Measurements from ENCODE around the gene PLP1. TPM values are rescaled to one million over a fixed set of nuclear protein-coding genes. Genes with fewer than 3 reads are reported as not detected.

The PLP1 gene
- polyA plus RNA-seq, 1 experiment = 1.9 TPM

DNA sequence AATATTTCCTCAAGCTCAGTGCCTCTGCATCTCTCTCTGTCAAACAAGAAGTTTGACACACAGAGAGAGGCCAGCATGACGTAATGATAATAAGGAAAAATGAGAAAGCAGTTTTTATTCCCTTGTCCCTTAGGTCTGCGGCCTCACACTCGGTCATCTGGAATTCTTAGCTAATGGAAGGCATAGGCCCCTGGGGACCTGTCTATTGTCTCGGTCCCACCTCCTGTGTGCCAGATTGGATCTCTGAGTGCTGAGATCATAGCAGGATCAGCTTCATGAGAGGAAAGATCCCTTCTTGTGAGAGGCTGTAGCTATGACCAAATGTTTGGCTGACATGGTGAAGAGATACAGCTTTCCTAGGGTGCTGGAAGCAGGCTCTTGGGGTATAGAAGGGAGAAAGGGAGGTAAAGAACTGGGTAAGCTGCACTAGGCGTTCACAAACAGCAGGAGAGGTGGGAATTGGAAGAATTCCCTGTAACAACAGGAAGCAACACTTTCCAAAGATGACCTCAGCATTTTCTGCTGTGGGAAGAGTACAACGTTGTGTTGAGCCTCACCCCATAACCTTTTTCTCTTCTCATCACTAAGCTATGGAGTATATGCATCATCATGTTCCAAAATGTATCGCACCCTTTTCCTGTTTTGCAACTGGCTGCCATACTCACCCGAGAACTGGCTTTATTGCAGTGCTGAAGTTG is 45.7 kb upstream of the PLP1 start:
- Histone ChIP-seq H3K27me3 (ENCODE audit: control insufficient read depth, insufficient read depth, low read length) (no peaks in the 10 kb centered on the region), H3K4me3 (ENCODE audit: low read depth, low read length) (no peak overlapping the region), H3K36me3 (ENCODE audit: control insufficient read depth, insufficient read depth, low read length) (no peaks in the 10 kb centered on the region)
- CTCF ChIA-PET = interaction anchor here (0.9 to 2.3 kb wide), 3 partner anchors 12 to 44 kb away, joined by 3 to 8 read pairs (median 3); no protein-coding TSS in a partner anchor
- TF ChIP-seq, protein P1, sequence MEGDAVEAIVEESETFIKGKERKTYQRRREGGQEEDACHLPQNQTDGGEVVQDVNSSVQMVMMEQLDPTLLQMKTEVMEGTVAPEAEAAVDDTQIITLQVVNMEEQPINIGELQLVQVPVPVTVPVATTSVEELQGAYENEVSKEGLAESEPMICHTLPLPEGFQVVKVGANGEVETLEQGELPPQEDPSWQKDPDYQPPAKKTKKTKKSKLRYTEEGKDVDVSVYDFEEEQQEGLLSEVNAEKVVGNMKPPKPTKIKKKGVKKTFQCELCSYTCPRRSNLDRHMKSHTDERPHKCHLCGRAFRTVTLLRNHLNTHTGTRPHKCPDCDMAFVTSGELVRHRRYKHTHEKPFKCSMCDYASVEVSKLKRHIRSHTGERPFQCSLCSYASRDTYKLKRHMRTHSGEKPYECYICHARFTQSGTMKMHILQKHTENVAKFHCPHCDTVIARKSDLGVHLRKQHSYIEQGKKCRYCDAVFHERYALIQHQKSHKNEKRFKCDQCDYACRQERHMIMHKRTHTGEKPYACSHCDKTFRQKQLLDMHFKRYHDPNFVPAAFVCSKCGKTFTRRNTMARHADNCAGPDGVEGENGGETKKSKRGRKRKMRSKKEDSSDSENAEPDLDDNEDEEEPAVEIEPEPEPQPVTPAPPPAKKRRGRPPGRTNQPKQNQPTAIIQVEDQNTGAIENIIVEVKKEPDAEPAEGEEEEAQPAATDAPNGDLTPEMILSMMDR (IDR thresholded peaks at IDR 0.05; ENCODE audit: insufficient read depth, low read depth, low read length) = no peak
- DNase-seq (ENCODE audit: low read depth) = no peak
- POLR2A ChIA-PET = no interaction called here

DNA sequence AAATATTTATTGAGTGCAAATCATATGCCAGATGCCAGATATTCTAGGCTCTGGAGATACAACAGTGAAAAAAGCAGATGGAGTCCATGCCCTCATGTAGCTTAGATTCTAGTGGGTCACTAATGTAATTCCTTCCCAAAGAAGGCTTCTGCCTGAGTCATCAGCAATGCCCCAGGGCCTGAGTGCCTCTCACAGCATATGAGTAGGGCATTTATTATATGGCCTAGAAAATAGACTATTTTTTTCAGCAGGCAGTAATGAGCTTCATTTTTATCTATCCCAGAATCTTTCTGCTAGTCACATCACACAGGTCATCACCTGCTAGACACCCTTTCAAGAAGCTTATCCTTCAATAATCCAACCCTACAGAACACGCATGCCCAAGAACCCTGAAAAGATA is 43.6 kb upstream of the PLP1 start:
- ChIA-PET POLR2A (no interaction called here), CTCF (no interaction called here)
- Histone ChIP-seq H3K36me3 (ENCODE audit: control insufficient read depth, insufficient read depth, low read length) (no peaks in the 10 kb centered on the region), H3K27me3 (ENCODE audit: control insufficient read depth, insufficient read depth, low read length) (no peaks in the 10 kb centered on the region), H3K4me3 (ENCODE audit: low read depth, low read length) (no peak overlapping the region)
- DNase-seq (ENCODE audit: low read depth) = no peak
- TF ChIP-seq, protein P1 (IDR thresholded peaks at IDR 0.05; ENCODE audit: insufficient read depth, low read depth, low read length) = no peak

DNA sequence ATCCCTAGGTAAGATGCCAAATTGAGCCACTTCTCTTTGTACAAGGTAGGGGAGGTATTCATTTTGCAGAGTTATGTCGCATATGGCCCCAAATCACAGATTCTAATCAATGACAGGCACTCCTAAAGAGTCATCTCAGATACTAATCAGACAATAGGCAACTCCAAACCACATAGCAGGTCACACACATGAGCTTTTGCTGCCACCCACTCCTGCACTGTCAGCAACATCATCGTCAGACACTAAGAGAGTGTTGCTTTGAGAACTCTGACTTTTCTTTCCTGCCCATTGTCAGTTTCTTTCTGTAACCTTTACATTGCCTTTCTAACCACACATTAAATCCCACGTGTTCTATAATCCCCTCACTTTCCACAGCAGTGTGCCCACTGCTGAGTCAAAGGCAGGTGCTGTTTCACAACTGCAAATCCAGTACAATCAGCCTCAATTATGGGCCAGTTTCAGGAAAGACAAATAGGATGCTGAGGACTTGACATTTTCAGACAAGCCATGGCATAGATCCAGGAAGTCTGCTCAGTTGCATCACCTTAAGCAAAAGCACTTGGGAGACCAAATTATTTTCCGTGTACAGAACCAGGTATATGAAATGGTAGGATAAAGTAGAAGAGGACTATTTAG is 42.4 kb upstream of the PLP1 start:
- Histone ChIP-seq H3K4me3 (ENCODE audit: low read depth, low read length) (no peak overlapping the region), H3K36me3 (ENCODE audit: control insufficient read depth, insufficient read depth, low read length) (no peaks in the 10 kb centered on the region), H3K27me3 (ENCODE audit: control insufficient read depth, insufficient read depth, low read length) (no peaks in the 10 kb centered on the region)
- ChIA-PET POLR2A (no interaction called here), CTCF (no interaction called here)
- TF ChIP-seq, protein P1 (IDR thresholded peaks at IDR 0.05; ENCODE audit: insufficient read depth, low read depth, low read length) = no peak
- no peak for DNase-seq (ENCODE audit: low read depth)

DNA sequence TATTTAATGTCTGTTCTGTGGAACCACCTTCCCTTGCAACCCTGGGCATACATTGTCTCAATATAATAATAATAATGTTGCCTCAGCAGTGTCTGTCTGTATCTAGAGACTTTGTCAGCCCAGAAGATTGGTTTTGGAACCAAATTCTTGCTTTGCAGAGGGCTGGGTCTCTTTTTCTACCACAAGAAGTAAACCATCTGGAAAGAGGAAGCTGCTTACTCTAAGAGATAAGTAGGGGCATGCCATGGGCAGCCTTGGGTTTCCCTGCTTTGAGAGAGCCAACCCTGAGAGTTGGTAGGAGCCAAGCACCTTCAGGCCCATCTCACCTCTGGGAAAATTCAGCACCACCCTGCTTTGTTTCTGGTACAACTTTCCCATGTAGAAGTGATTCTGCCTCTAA is 38.9 kb upstream of the PLP1 start:
- CTCF ChIA-PET = no interaction called here
- POLR2A ChIA-PET = no interaction called here

DNA sequence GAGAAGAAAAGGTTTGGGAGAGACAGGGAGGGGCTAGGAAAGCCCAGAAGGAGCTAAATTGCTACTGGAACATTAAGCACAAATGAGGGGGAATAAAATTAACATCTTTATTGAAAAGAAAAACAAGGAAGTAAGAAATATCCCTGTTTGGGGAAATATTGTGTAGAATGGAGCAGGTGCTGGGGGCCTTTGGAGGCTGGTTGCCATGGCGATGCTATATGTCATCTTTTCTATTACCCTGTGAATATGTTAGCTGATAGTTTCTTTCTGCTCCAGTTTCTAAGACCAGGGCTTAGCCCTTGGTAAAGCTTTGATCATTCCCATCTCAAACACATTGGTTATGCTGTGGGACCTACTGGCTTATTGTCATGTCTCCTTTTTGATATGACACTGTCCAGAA is 37.2 kb upstream of the PLP1 start:
- no peak for DNase-seq (ENCODE audit: low read depth)
- TF ChIP-seq, protein P1 (IDR thresholded peaks at IDR 0.05; ENCODE audit: insufficient read depth, low read depth, low read length) = no peak
- Histone ChIP-seq H3K36me3 (ENCODE audit: control insufficient read depth, insufficient read depth, low read length) (no peaks in the 10 kb centered on the region), H3K4me3 (ENCODE audit: low read depth, low read length) (no peak overlapping the region), H3K27me3 (ENCODE audit: control insufficient read depth, insufficient read depth, low read length) (no peaks in the 10 kb centered on the region)
- ChIA-PET POLR2A (no interaction called here), CTCF (interaction anchor here (1.3 kb wide), 1 partner anchor 35 kb away, joined by 3 read pairs; no protein-coding TSS in a partner anchor)

More for the DNA sequence above, 38.9 kb upstream of the PLP1 start:
- TF ChIP-seq, protein P1 (IDR thresholded peaks at IDR 0.05; ENCODE audit: insufficient read depth, low read depth, low read length) = no peak
- no peaks in the 10 kb centered on the region for H3K36me3 ChIP-seq (ENCODE audit: control insufficient read depth, insufficient read depth, low read length)
- no peaks in the 10 kb centered on the region for H3K27me3 ChIP-seq (ENCODE audit: control insufficient read depth, insufficient read depth, low read length)
- H3K4me3 ChIP-seq (ENCODE audit: low read depth, low read length) = no peak overlapping the region
- no peak for DNase-seq (ENCODE audit: low read depth)

Data from BJ (cell line).